Ectodermal cell (in vitro differentiated cells): ENCODE measurements around the gene WASHC2A.
"Not testable (repeated sequence)": the region's sequence is repeated elsewhere in the genome, so short reads cannot be mapped to it uniquely, and the experiment has no call there.

Experiments used
- H3K27ac ChIP-seq: 2 replicates; pipeline ENCODE4 v1.7.0; 2013; ENCODE audit warnings: mild to moderate bottlenecking, low read depth, low read length; ENCODE audit not compliant: insufficient read depth, poor library complexity, severe bottlenecking
- H3K27me3 ChIP-seq: 2 replicates; pipeline ENCODE4 v1.7.0; 2013; ENCODE audit warnings: mild to moderate bottlenecking, low read length; ENCODE audit not compliant: insufficient read depth, control insufficient read depth, poor library complexity, severe bottlenecking
- H3K36me3 ChIP-seq: one replicate; pipeline ENCODE4 v1.7.0; 2013; ENCODE audit warnings: low read length; ENCODE audit not compliant: control insufficient read depth, insufficient read depth
- H3K4me1 ChIP-seq: one replicate; pipeline ENCODE4 v1.7.0; 2013; ENCODE audit warnings: low read length; ENCODE audit not compliant: control insufficient read depth, insufficient read depth
- H3K4me3 ChIP-seq: 2 replicates; pipeline ENCODE4 v1.7.0; 2013; ENCODE audit warnings: low read depth, low read length, control low read depth; ENCODE audit not compliant: insufficient read depth
- H3K9me3 ChIP-seq: 2 replicates; pipeline ENCODE4 v1.7.0; 2013; ENCODE audit warnings: mild to moderate bottlenecking, low read length, moderate library complexity; ENCODE audit not compliant: control insufficient read depth
- WGBS, 2 experiments: methylation state at CpG; one replicate each; pipeline ENCODE4 v1.1.7; 2013; ENCODE audit warnings: missing lambda C conversion rate in 2 of 2; 5-methylcytosine and 5-hydroxymethylcytosine counted together

Gene WASHC2A

DNA sequence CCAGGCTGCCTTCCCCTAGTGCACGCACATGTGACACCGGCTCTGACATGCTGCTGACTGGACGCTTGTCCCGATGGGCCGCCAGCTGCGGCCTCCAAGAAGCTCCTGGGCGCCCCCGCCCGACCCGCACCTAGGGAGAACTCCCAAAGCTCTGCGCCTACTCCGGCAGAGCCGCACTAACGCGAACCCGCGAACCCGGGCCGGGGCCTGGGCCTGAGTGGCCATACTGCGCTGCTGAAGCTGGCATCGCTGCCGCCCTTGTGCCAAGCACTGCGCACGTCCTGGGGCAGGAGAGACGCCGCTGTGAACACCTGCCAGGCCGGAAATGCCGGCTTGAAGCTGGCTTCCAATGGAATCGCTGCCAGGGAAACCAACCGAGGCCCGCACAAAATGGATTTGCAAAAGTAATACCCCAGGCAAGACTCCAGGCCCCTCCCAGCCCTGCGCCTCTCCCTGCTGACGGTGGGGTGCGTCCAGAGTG is 85.1 kb downstream of the WASHC2A start:
- Histone ChIP-seq H3K36me3 (no peaks in the 10 kb centered on the region), H3K27ac (no peak overlapping the region), H3K9me3 (no peaks in the 10 kb centered on the region), H3K27me3 (peaks cover 7% of the 10 kb centered on the region), H3K4me1 (no peaks in the 10 kb centered on the region), H3K4me3 (no peak overlapping the region)
- WGBS, 2 experiments = 42 to 51% methylated on average over 34 of the region's 34 CpGs

DNA sequence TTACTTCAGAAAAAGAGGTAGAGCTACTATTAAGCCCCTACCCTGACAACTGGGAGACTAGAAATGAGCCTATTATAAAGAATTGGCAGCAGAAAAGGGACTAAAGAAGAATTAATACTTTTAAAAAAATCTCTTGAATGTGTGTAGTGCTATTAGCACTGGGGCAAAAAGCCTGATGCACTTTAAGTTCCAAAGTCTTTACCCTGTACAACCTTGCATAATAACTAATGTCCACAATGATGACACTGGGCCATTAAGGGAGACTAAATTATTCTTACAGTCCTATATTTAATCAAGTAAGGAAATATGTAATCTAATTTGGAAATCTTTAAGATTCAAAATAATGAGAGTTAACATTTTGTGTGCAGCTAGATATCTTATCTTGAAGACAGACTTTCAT is 90.1 kb downstream of the WASHC2A start:
- H3K27me3 ChIP-seq, H3K4me1 ChIP-seq, H3K9me3 ChIP-seq, H3K36me3 ChIP-seq, H3K4me3 ChIP-seq, H3K27ac ChIP-seq: not testable (repeated sequence)

- H3K4me3 ChIP-seq, H3K4me1 ChIP-seq, H3K9me3 ChIP-seq, H3K27ac ChIP-seq, H3K36me3 ChIP-seq, H3K27me3 ChIP-seq: not testable (repeated sequence)
- 91 to 92% methylated on average over 2 of the region's 2 CpGs for WGBS, 2 experiments
These were observed 92.1 kb downstream of the WASHC2A start for GRCh38 chr10:50159856-50160255.

DNA sequence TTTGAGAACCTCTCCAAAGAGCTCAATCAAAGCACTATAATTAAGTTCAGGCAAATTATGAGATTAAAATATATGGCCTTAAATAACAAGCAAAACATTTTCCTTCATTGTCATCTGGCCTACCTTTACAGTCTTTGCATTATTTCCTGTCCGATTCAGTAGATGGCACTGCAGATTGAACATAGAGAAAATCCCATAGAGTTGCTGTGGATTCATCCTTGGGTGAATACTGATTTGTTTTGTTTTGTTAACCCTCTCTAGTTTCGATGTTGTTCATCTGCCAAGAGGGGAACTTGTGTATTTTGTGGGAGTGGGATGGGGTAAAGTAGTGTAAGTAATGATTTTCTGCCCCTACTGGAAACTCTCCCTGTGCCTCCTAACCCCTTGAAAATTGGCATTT is 97.3 kb downstream of the WASHC2A start:
- H3K36me3 ChIP-seq, H3K27ac ChIP-seq, H3K4me3 ChIP-seq, H3K4me1 ChIP-seq, H3K9me3 ChIP-seq, H3K27me3 ChIP-seq: not testable (repeated sequence)
- WGBS, 2 experiments = 93 to 94% methylated on average over 2 of the region's 2 CpGs

DNA sequence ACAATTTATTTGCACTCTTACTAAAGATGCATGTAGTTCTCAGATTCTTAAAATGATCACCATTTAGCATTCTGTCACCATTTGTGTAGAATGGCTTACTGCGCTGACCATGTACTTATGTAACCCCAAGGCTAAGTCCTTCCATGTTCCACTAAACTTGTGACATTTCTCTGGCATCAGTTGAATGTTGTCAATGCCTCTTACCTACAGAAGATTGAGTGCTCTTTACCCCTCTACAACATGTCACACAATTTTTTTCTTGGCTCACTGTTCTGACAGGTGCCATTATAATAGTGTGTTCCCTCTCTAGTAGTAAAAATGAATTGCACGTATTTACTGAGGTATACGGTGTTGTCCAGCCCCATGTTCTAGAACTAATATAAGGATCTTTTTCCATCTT is 100.1 kb downstream of the WASHC2A start:
- H3K27ac ChIP-seq, H3K4me3 ChIP-seq, H3K9me3 ChIP-seq, H3K4me1 ChIP-seq, H3K27me3 ChIP-seq, H3K36me3 ChIP-seq: not testable (repeated sequence)
- 92 to 100% methylated on average over 1 of the region's 3 CpGs for WGBS, 2 experiments

GRCh38 chr10:50169506-50169905 is 101.8 kb downstream of the WASHC2A start:
- no CpG with 5 or more reads among the region's 1 CpG for WGBS, 2 experiments
- H3K36me3 ChIP-seq = not testable (repeated sequence)

DNA sequence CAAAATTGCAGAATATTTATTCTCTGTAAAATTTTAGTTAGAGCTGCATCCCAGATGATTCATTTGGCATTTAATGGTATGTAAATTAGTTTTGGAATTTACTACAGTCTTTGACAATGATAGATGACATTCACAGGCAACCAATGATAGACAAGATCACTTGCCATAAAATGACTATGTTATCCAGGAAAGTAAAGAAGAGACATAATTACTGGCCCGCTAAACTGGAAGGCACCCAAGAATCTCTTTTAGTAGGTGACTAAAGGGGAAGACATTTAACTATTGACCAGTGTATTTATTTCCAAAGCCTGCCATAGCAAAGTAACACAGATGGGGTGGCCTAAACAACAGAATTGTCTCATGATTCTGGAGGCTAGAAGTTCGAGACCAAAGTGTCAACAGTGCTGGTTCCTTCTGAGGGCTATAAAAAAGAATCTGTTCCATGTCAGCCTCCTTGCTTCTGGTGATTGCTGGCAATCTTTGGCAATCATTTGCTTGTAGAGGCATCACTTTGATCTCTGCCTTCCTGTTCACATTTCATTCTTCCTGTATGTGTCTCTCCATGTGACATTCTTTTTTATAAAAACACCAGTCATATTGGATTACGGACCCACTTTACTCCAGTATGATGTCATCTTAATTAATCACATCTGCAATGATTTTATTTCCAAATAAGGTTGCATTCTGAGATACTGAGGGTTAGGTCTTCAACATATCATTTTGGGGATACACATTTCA is 107.2 kb downstream of the WASHC2A start:
- H3K4me3 ChIP-seq, H3K4me1 ChIP-seq, H3K9me3 ChIP-seq, H3K27me3 ChIP-seq, H3K27ac ChIP-seq, H3K36me3 ChIP-seq: not testable (repeated sequence)
- WGBS, 2 experiments = 66 to 81% methylated on average over 3 of the region's 3 CpGs

More at GRCh38 chr10:50169506-50169905, 101.8 kb downstream of the WASHC2A start:
- H3K9me3 ChIP-seq, H3K27me3 ChIP-seq, H3K27ac ChIP-seq, H3K4me1 ChIP-seq, H3K4me3 ChIP-seq: not testable (repeated sequence)
